GF-D8 (cell line): ENCODE data around the gene APBA2.
"Not testable (repeated sequence)": the region's sequence is repeated elsewhere in the genome, so short reads cannot be mapped to it uniquely, and the experiment has no call there.

Source experiments
- DNase-seq: peaks from one replicate; lab custom pipeline; 2025; lab: John Stamatoyannopoulos, UW

Gene APBA2

GRCh38 chr15:29086001-29086400 lies 200.2 kb downstream of the APBA2 start:
- DNase-seq = no peak

GRCh38 chr15:29086891-29087290 lies 201.1 kb downstream of the APBA2 start:
- DNase-seq = no peak

GRCh38 chr15:29087521-29088285 lies 201.9 kb downstream of the APBA2 start:
- no peak for DNase-seq

- DNase-seq = no peak
These were observed 202.9 kb downstream of the APBA2 start for GRCh38 chr15:29088666-29089065.

- DNase-seq = no peak
These were observed 204.2 kb downstream of the APBA2 start for GRCh38 chr15:29089731-29090616.

GRCh38 chr15:29090617-29091466 lies 205.1 kb downstream of the APBA2 start:
- no peak for DNase-seq

GRCh38 chr15:29091666-29092065 lies 205.9 kb downstream of the APBA2 start:
- DNase-seq = no peak

GRCh38 chr15:29092376-29093064 lies 206.7 kb downstream of the APBA2 start:
- no peak for DNase-seq

- no peak for DNase-seq
These were observed 207.3 kb downstream of the APBA2 start for GRCh38 chr15:29093065-29093435.

- no peak for DNase-seq
These were observed 208.0 kb downstream of the APBA2 start for GRCh38 chr15:29093696-29094343.

GRCh38 chr15:29094711-29095110 lies 208.9 kb downstream of the APBA2 start:
- DNase-seq = no peak

GRCh38 chr15:29095746-29096145 lies 210.0 kb downstream of the APBA2 start:
- no peak for DNase-seq

- DNase-seq = no peak
These were observed 211.4 kb downstream of the APBA2 start for GRCh38 chr15:29097168-29097567.

- DNase-seq = no peak
These were observed 212.2 kb downstream of the APBA2 start for GRCh38 chr15:29097971-29098370.

- no peak for DNase-seq
These were observed 212.9 kb downstream of the APBA2 start for GRCh38 chr15:29098652-29099051.

- DNase-seq = no peak
These were observed 213.5 kb downstream of the APBA2 start for GRCh38 chr15:29099131-29099880.

- DNase-seq = no peak
These were observed 214.8 kb downstream of the APBA2 start for GRCh38 chr15:29100486-29101000.

- DNase-seq = no peak
These were observed 215.7 kb downstream of the APBA2 start for GRCh38 chr15:29101491-29101890.

GRCh38 chr15:29102173-29102794 lies 216.5 kb downstream of the APBA2 start:
- DNase-seq = not testable (repeated sequence)
